ENCODE measurements around the gene TMEM43.
"Not testable (repeated sequence)": the region's sequence is repeated elsewhere in the genome, so short reads cannot be mapped to it uniquely, and the experiment has no call there.

GRCh38 chr3:14091959-14092358 lies 32.9 kb upstream of the TMEM43 start:
- not testable (repeated sequence) for TF ChIP-seq CTCF (IDR thresholded peaks at IDR 0.05; ENCODE audit: insufficient read depth, low read depth, low read length); EZH2 (IDR thresholded peaks at IDR 0.05; ENCODE audit: insufficient read depth, low read length)

Data from astrocyte (in vitro differentiated cells and primary cell).